ENCODE results near the gene KHDC3L.
"Not testable (repeated sequence)": the region's sequence is repeated elsewhere in the genome, so short reads cannot be mapped to it uniquely, and the experiment has no call there.

Gene KHDC3L

GRCh38 chr6:73389854-73390253 is 27.4 kb downstream of the KHDC3L start:
- Histone ChIP-seq H3K9me3 (no peaks in the 10 kb centered on the region), H3K27me3 (no peaks in the 10 kb centered on the region), H3K36me3 (no peaks in the 10 kb centered on the region), H3K4me1 (no peaks in the 10 kb centered on the region), H3K4me3 (ENCODE audit: low read depth, low read length) (no peak overlapping the region)
- DNase-seq = no peak
- TF ChIP-seq, protein P1, sequence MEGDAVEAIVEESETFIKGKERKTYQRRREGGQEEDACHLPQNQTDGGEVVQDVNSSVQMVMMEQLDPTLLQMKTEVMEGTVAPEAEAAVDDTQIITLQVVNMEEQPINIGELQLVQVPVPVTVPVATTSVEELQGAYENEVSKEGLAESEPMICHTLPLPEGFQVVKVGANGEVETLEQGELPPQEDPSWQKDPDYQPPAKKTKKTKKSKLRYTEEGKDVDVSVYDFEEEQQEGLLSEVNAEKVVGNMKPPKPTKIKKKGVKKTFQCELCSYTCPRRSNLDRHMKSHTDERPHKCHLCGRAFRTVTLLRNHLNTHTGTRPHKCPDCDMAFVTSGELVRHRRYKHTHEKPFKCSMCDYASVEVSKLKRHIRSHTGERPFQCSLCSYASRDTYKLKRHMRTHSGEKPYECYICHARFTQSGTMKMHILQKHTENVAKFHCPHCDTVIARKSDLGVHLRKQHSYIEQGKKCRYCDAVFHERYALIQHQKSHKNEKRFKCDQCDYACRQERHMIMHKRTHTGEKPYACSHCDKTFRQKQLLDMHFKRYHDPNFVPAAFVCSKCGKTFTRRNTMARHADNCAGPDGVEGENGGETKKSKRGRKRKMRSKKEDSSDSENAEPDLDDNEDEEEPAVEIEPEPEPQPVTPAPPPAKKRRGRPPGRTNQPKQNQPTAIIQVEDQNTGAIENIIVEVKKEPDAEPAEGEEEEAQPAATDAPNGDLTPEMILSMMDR (IDR thresholded peaks at IDR 0.05; ENCODE audit: low read depth, low read length) = no peak

GRCh38 chr6:73391675-73392074 is 29.2 kb downstream of the KHDC3L start:
- TF ChIP-seq, protein P1 (IDR thresholded peaks at IDR 0.05; ENCODE audit: low read depth, low read length) = no peak
- Histone ChIP-seq H3K4me1 (no peaks in the 10 kb centered on the region), H3K36me3 (no peaks in the 10 kb centered on the region), H3K4me3 (ENCODE audit: low read depth, low read length) (no peak overlapping the region), H3K27me3 (no peaks in the 10 kb centered on the region), H3K9me3 (no peaks in the 10 kb centered on the region)
- DNase-seq = no peak

GRCh38 chr6:73392188-73392587 is 29.7 kb downstream of the KHDC3L start:
- H3K4me1 ChIP-seq; H3K4me3 ChIP-seq (ENCODE audit: low read depth, low read length); H3K36me3 ChIP-seq; H3K9me3 ChIP-seq; DNase-seq; H3K27me3 ChIP-seq: not testable (repeated sequence)

DNA sequence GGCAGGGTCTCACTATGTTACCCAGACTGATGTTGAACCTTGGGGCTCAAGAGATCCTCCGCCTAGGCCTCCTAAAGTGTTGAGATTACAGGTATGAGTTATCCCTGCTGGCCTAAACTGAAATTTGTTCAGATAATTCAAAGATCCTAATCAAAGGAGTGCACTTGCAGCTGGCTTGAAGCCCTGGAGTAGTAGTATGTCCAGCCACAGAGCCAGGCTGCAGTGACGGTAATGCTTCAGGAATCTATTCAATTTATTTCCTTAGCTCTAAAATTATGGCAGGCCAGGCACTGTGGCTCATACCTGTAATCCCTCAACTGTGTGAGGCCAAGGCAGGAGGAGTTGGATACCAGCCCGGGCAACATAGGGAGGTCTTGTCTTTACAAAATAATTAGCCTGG is 30.8 kb downstream of the KHDC3L start:
- Histone ChIP-seq H3K9me3 (no peaks in the 10 kb centered on the region), H3K27me3 (no peaks in the 10 kb centered on the region), H3K4me3 (ENCODE audit: low read depth, low read length) (no peak overlapping the region), H3K4me1 (no peaks in the 10 kb centered on the region), H3K36me3 (no peaks in the 10 kb centered on the region)
- TF ChIP-seq, protein P1 (IDR thresholded peaks at IDR 0.05; ENCODE audit: low read depth, low read length) = no peak
- no peak for DNase-seq

GRCh38 chr6:73394577-73395354 is 32.3 kb downstream of the KHDC3L start, which contains the start of gene DDX43:
DDX43 (plus strand) TSS chr6:73394828; CDS start chr6:73394906, 78 bp downstream.
- Histone ChIP-seq H3K4me1 (no peaks in the 10 kb centered on the region), H3K36me3 (no peaks in the 10 kb centered on the region), H3K27me3 (no peaks in the 10 kb centered on the region), H3K9me3 (no peaks in the 10 kb centered on the region), H3K4me3 (ENCODE audit: low read depth, low read length) (no peak within 1 kb of the TSS)
- DNase-seq = no peak
- TF ChIP-seq, protein P1 (IDR thresholded peaks at IDR 0.05; ENCODE audit: low read depth, low read length) = no peak

GRCh38 chr6:73395875-73396274 is 33.4 kb downstream of the KHDC3L start:
- Histone ChIP-seq H3K9me3 (no peaks in the 10 kb centered on the region), H3K36me3 (no peaks in the 10 kb centered on the region), H3K27me3 (no peaks in the 10 kb centered on the region), H3K4me1 (no peaks in the 10 kb centered on the region), H3K4me3 (ENCODE audit: low read depth, low read length) (no peak overlapping the region)
- DNase-seq = no peak
- TF ChIP-seq, protein P1 (IDR thresholded peaks at IDR 0.05; ENCODE audit: low read depth, low read length) = no peak
